Ascending aorta (tissue), 2 donors: ENCODE measurements around the gene VSNL1. TPM values are rescaled to one million over a fixed set of nuclear protein-coding genes. Genes with fewer than 3 reads are reported as not detected.

ENCODE experiments used
- DNase-seq, 2 donors: peaks; one replicate each; pipeline ENCODE4 v3.0.0-alpha.2; 2019; ENCODE audit warnings: low spot score in 2 of 2
- H3K27ac ChIP-seq, 2 donors: fragments of 200-600 bp; sonication (generic); one replicate each; pipeline ENCODE4 v1.5.1; 2016 to 2017; ENCODE audit warnings: mild to moderate bottlenecking in 1 of 2
- H3K27me3 ChIP-seq: fragments of 200-600 bp; sonication (generic); one replicate; pipeline ENCODE4 v1.5.1; 2017
- H3K36me3 ChIP-seq, 2 donors: fragments of 200-600 bp; sonication (generic); one replicate each; pipeline ENCODE4 v1.5.1; 2016
- H3K4me1 ChIP-seq, 2 donors: fragments of 200-600 bp; sonication (generic); one replicate each; pipeline ENCODE4 v1.5.1; 2016 to 2017; ENCODE audit warnings: mild to moderate bottlenecking in 1 of 2
- H3K4me3 ChIP-seq, 2 donors: fragments of 200-600 bp; sonication (generic); one replicate each; pipeline ENCODE4 v1.5.1; 2016 to 2017; ENCODE audit warnings: mild to moderate bottlenecking in 1 of 2
- H3K9me3 ChIP-seq, 2 donors: fragments of 200-600 bp; sonication (generic); one replicate each; pipeline ENCODE4 v1.5.1; 2016
- intact Hi-C: fragments of 100-400 bp; cut with DNase I; formaldehyde crosslinking; loops from one replicate; pipeline ENCODE4 v1.15.1; 2023
- total RNA-seq: library from RNA; depleted of rRNA; stranded (reverse); fragments of >200 nt; gene quantifications from one replicate; pipeline ENCODE4 v1.1.0, GENCODE V29; 2016
- TF ChIP-seq, protein P1 (sequence below), 3 experiments: fragments of 200-600 bp in 2 of 3; fragments of 450-650 bp in 1 of 3; sonication (generic) in 2 of 3; IDR thresholded peaks; one replicate each; pipeline ENCODE4 v1.5.1; 2016 to 2019; ENCODE audit warnings: antibody characterized with exemption in 3 of 3, mild to moderate bottlenecking in 1 of 3, moderate library complexity in 1 of 3

VSNL1 gene
- total RNA-seq, 1 donor from 2014 or later = not detected

DNA sequence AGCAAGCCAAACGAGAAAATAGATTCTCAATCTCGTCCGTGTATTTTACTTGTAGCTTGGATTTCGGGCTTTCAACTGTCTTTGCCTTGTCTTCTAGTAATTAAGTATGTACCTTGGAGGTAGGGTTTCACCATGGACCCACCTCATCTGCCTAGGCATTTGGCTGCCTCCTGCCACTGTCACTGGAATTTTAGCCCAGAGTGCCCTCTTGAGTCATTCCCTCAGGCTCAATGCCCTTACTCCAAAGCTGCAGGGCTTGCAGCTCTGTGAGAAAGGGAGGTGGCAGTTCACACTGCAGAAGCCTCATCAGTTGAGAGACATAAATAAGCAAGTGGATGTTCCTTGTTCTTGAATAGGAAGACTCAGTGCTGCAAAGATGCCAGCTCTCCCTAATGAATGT is 89.6 kb downstream of the VSNL1 start:
- TF ChIP-seq, protein P1, sequence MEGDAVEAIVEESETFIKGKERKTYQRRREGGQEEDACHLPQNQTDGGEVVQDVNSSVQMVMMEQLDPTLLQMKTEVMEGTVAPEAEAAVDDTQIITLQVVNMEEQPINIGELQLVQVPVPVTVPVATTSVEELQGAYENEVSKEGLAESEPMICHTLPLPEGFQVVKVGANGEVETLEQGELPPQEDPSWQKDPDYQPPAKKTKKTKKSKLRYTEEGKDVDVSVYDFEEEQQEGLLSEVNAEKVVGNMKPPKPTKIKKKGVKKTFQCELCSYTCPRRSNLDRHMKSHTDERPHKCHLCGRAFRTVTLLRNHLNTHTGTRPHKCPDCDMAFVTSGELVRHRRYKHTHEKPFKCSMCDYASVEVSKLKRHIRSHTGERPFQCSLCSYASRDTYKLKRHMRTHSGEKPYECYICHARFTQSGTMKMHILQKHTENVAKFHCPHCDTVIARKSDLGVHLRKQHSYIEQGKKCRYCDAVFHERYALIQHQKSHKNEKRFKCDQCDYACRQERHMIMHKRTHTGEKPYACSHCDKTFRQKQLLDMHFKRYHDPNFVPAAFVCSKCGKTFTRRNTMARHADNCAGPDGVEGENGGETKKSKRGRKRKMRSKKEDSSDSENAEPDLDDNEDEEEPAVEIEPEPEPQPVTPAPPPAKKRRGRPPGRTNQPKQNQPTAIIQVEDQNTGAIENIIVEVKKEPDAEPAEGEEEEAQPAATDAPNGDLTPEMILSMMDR (IDR thresholded peaks at IDR 0.05) = no peak
- peak in 1 of 2 donors; percentile 4 for DNase-seq
- H3K27me3 ChIP-seq = no peaks in the 10 kb centered on the region
- no peak overlapping the region for H3K27ac ChIP-seq
- H3K4me1 ChIP-seq = no peaks in the 10 kb centered on the region
- intact Hi-C loops = no loop called here
- no peak overlapping the region for H3K4me3 ChIP-seq
- no peaks in the 10 kb centered on the region for H3K9me3 ChIP-seq
- no peaks in the 10 kb centered on the region for H3K36me3 ChIP-seq

DNA sequence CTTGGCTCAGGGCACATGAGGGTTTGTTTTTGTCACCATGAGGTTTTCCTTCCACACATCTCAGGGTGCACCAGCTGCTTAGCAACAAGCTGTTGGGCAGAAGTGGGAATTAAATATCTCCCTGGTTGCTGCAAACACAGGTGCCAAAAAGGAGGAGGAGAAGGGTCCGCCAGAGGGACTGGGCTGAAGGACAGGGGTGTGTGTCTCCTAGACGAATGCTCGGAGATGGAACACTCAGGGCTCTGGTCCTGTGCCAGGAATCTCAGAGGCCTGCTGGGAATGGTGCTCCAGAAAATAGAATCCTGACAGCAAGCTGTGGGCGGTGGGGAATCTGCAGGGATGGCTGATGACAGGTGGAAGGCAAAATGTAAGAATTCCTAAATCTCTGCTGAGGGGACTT is 94.5 kb downstream of the VSNL1 start:
- Histone ChIP-seq H3K36me3 (no peaks in the 10 kb centered on the region), H3K9me3 (no peaks in the 10 kb centered on the region), H3K4me3 (no peak overlapping the region), H3K27ac (no peak overlapping the region), H3K27me3 (no peaks in the 10 kb centered on the region), H3K4me1 (no peaks in the 10 kb centered on the region)
- intact Hi-C loops = no loop called here
- TF ChIP-seq, protein P1 (IDR thresholded peaks at IDR 0.05) = no peak
- no peak for DNase-seq

DNA sequence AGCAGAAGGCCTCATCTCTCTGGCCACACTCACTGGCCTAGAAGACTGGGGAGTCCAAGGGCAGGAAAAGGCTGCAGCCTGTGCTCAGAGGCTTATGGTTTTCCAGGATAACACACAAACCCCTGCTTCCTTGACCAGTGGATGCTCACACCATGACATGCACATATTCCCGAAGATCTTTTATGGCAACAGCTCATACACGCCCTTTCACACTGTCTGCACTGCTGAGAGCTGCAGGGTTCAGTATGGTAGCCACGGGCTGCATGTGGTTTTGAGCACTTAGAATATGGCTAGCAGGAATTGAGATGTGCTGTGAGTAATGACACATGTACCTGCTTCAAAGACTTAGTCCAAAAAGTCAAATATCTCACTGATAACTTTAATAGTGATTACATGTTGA is 95.8 kb downstream of the VSNL1 start:
- Histone ChIP-seq H3K4me1 (no peaks in the 10 kb centered on the region), H3K36me3 (no peaks in the 10 kb centered on the region), H3K4me3 (no peak overlapping the region), H3K27me3 (no peaks in the 10 kb centered on the region), H3K9me3 (no peaks in the 10 kb centered on the region), H3K27ac (no peak overlapping the region)
- intact Hi-C loops = no loop called here
- DNase-seq = no peak
- TF ChIP-seq, protein P1 (IDR thresholded peaks at IDR 0.05) = no peak

DNA sequence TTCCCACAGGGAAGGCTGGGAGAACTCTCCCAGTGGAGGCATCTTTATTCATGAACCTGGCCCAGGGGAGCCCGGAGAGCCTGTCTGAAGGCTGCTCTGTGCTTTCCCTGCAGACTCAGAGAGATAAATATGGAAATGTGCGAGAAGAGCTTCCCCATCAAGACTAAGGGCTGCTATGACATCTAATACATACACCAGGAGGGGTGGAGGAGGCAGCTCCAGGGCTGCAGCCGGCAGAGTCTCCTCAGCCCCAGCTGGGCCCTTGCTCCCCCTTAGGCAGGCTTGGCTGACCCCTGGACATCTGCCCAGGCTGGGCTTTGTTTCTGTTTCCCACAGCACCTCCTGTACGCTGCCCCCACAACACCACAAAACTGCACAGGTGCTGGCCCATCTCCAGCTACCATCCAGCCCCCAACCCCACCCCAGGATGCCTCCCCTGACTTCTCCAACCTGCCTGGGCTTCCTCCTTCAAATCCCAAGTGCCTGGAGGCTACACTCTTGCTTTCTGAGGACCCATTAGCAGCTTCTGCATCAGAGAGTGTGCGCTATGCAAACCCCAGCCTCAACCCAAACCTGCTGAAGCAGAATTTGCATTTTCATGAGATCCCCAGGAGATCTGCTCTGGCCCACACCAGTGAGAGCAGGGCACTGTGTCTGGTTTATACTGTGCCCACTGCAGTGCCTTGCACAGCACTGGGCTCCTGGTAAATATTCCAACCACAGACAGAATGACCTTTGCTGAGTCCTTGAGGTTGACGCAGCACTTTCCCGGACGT is 96.8 kb downstream of the VSNL1 start:
- Histone ChIP-seq H3K4me1 (no peaks in the 10 kb centered on the region), H3K9me3 (no peaks in the 10 kb centered on the region), H3K27ac (no peak overlapping the region), H3K27me3 (no peaks in the 10 kb centered on the region), H3K36me3 (no peaks in the 10 kb centered on the region), H3K4me3 (no peak overlapping the region)
- intact Hi-C loops = no loop called here
- TF ChIP-seq, protein P1 (IDR thresholded peaks at IDR 0.05) = no peak
- no peak for DNase-seq

DNA sequence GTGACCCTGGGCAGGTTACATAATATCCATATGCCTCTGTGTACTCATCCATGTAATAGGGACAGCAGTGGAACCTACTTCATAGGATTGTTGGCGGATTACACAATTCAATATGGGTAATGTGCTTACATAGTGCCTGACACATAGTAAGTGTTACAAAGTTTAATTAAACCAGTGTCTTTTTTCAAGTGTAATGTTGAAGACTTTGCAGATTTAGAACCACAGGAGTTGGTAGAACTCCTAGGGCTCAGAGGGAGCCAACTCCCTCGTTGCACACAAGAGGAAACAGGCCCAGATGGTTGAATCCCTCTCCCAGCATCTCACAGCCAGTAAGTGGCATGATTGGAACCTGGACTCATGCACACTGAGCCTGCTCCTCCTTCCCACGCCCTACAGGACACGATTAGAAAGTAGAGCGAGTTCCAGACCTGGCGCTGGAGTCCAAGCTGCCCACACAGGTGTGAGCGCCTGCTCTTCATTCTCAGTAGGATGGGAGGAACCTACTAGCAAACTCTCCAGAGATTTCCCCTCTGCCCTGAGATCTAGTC is 97.8 kb downstream of the VSNL1 start:
- H3K27ac ChIP-seq = no peak overlapping the region
- H3K4me1 ChIP-seq = no peaks in the 10 kb centered on the region
- DNase-seq = no peak

More for the DNA sequence above, 97.8 kb downstream of the VSNL1 start:
- H3K4me3 ChIP-seq = no peak overlapping the region
- no peaks in the 10 kb centered on the region for H3K27me3 ChIP-seq
- TF ChIP-seq, protein P1 (IDR thresholded peaks at IDR 0.05) = no peak
- no peaks in the 10 kb centered on the region for H3K36me3 ChIP-seq
- no peaks in the 10 kb centered on the region for H3K9me3 ChIP-seq
- intact Hi-C loops = no loop called here
